Esophagus mucosa (tissue), 1 donor: ENCODE results near the gene DEUP1. TPM values are rescaled to one million over a fixed set of nuclear protein-coding genes. Genes with fewer than 3 reads are reported as not detected.

Source experiments
- ATAC-seq: fragments of 200-7000 bp; cut with Tn5 transposase; one replicate; pipeline ENCODE4 v1.9.1; 2020
- total RNA-seq: library from RNA; stranded (reverse); gene quantifications from one replicate; pipeline ENCODE4 v1.2.4, GENCODE V29; 2023
- donor health status: DM: yes; HTN: yes; CAD: no.

Gene DEUP1
- total RNA-seq, 1 donor from 2014 or later = not detected

- no peak for ATAC-seq
These were observed 148.3 kb downstream of the DEUP1 start for GRCh38 chr11:93478841-93479240.

DNA sequence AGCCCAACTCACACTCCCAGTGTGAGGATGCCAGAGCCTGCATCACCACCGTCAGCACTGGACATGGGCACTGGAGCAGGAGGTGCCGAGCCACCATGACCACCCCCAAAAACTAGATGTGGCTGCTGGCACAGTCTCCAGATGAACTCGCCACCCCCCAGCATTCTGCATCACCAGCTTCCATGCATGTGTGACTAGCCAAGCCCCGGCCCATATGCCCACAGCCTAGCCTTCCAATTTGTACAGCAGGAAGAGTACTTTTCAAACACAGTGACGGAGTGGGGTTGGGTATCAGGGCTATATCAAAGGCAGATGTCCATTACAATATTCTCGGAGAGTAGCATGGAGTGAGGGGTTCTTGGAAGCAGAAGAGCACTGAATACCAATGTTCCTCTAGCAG lies 149.7 kb downstream of the DEUP1 start:
- no peak for ATAC-seq

GRCh38 chr11:93480756-93481155 lies 150.2 kb downstream of the DEUP1 start:
- ATAC-seq = no peak

GRCh38 chr11:93481279-93481678 lies 150.7 kb downstream of the DEUP1 start:
- peak; percentile 91 for ATAC-seq

GRCh38 chr11:93481696-93482095 lies 151.2 kb downstream of the DEUP1 start:
- peak; percentile 66 for ATAC-seq

DNA sequence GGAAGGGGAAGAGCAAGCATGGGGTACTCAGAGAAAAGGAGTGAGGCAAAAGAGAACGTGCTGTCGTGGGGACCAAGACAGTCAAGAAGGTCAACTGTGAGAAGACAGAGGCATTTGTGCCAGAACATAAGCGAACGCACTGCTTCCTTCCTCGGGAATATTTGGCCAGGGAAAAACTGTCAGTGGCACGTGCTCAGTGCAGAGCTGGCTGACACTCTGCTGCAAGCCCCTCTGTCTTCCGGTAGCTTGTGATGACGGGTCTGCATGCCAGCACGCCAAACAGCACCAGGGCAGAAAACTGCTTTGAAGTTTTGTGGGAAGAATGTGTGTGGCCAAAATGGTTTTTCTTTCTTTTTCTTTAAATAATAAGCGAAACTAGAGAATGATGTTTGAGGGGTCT lies 152.0 kb downstream of the DEUP1 start:
- no peak for ATAC-seq

DNA sequence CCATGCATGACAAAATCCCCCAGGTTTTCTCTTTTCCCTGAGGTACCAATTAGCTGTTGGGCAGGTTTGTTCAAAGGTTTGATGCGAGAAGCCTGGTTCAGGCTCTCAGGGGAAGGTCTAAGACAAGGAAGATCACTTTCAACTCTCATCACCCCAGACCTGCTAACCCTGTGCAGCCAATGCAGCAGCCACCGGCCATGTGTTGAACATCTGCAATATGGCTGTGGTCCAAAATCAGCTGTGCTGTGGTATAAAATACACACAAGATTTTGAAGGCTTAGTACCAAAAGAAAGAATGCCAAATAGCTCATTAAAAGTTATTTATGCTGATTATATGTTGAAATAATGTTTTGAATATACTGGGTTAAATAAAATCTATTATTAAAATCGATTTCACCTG lies 154.2 kb downstream of the DEUP1 start:
- ATAC-seq = no peak

- no peak for ATAC-seq
These were observed 155.4 kb downstream of the DEUP1 start for GRCh38 chr11:93485983-93486382.

- ATAC-seq = no peak
These were observed 156.5 kb downstream of the DEUP1 start for GRCh38 chr11:93487032-93487483.

Other genes starting within 250 kb of the DEUP1 start
- gene SLC36A4, start 132.8 kb upstream of the DEUP1 start, total RNA-seq = 8.4 TPM
- gene SMCO4, start 212.6 kb downstream of the DEUP1 start, total RNA-seq = 11.1 TPM